GM18951 (cell line): ENCODE data around the gene SNRPE.

Experiments
- POLR2A ChIP-seq: IDR thresholded peaks from 4 replicates; pipeline ENCODE4 v1.6.1; 2011; ENCODE audit warnings: mild to moderate bottlenecking; ENCODE audit not compliant: insufficient read length, insufficient read depth; ENCODE audit errors: extremely low read depth
- in situ Hi-C: fragments of 300-500 bp; cut with MboI; formaldehyde crosslinking; loops from one replicate; pipeline ENCODE4 v1.12.0; 2022; ENCODE audit warnings: low sequenced_read_pairs, mixed read lengths, inconsistent platforms; ENCODE audit not compliant: unreplicated experiment

The SNRPE gene

DNA sequence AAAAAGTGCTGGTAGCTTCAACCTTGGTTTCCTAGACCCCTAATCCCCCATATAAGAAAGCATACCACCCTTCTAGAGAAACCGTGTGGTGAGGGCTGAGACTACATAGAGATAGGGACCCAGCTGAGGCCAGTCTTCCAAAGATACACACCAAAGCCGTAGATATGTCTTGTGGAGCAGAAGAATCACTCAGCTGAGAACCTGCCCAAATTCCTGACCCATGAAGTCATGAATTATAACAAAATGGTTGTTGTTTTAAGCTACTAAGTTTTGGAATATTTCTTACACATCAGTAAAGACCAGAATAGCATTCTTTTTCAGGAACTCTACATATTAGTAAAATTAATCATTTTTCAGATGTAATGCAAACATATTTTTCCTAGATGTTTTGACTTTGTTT is 3.3 kb upstream of the SNRPE start:
- in situ Hi-C loops: loop anchor here (25.0 kb wide), 1 partner anchor 504 kb away; the partner anchor contains the start of gene PLEKHA6
- no peak for TF ChIP-seq POLR2A

GRCh38 chr1:203858975-203859374 is 2.4 kb upstream of the SNRPE start:
- no peak for TF ChIP-seq POLR2A
- in situ Hi-C loops: loop anchor here (25.0 kb wide), 1 partner anchor 503 kb away; the partner anchor contains the start of gene PLEKHA6

DNA sequence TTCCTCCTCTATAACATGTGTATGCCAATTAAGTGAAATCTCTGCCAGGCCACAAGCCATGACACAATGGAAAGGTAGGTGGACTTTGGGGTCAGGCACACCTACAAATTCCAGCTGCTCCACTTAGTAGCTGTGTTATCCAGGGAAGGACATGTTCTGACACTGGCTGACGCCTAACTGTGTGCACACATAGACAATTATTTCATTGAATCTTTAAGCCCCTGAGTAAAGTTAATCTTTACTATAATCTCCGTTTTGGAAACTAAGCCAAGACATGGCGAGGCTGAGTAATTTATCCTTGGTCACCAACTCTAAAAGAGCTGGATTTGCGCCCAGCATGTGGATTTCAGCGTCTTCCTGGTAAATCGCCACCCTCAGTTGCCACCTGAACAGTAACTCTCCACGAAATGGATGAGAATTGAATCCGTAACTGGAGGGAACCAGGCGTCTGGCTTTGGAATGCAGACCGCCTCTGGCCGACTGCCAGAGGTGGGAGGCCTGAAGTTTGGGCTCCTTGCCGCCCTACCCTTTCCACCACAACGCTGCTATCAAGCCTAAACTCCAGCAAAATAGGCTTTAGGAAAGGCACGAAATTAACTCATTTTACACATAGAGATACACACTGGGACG is 888 bp upstream of the SNRPE start:
- no peak for TF ChIP-seq POLR2A
- in situ Hi-C loops: loop anchor here (5.0 to 25.0 kb wide), 2 partner anchors 267 to 502 kb away; partner anchors contain the start of gene PLEKHA6

GRCh38 chr1:203867802-203868201 is 6.4 kb downstream of the SNRPE start:
- in situ Hi-C loops: loop anchor here (25.0 kb wide), 1 partner anchor 494 kb away; the partner anchor contains the start of gene PLEKHA6
- TF ChIP-seq POLR2A: no peak

DNA sequence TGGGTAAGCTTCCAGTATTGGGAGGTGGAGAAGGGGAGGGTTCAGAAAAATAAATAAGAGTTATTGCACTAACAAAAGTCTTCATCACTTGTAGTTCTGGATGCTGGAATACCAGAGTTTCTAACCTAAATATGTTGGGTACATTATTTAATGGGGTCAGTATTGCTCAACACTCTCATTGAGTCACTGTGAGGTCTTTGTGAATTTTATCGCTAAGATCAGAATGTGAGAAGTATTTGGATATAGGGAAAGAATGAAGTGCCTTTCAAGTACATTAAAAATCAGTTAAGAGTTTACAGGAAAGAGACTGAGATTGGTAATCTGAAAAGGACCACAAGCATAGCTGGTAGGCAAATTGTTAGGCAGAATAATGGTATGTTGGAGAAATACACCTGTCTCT is 8.8 kb downstream of the SNRPE start:
- no peak for TF ChIP-seq POLR2A
- in situ Hi-C loops: loop anchor here (25.0 kb wide), 1 partner anchor 492 kb away; the partner anchor contains the start of gene PLEKHA6

- no peak for TF ChIP-seq POLR2A
- in situ Hi-C loops: loop anchor here (25.0 kb wide), 1 partner anchor 491 kb away; the partner anchor contains the start of gene PLEKHA6
These were observed 9.9 kb downstream of the SNRPE start for GRCh38 chr1:203871114-203871880.

- TF ChIP-seq POLR2A: no peak
- in situ Hi-C loops: loop anchor here (25.0 kb wide), 1 partner anchor 489 kb away; the partner anchor contains the start of gene PLEKHA6
These were observed 11.7 kb downstream of the SNRPE start for GRCh38 chr1:203873094-203873493.

- no peak for TF ChIP-seq POLR2A
- in situ Hi-C loops: no loop called here
These were observed 17.0 kb downstream of the SNRPE start for GRCh38 chr1:203878422-203878821.

GRCh38 chr1:203880606-203881005 is 19.2 kb downstream of the SNRPE start:
- in situ Hi-C loops: no loop called here
- TF ChIP-seq POLR2A: no peak

DNA sequence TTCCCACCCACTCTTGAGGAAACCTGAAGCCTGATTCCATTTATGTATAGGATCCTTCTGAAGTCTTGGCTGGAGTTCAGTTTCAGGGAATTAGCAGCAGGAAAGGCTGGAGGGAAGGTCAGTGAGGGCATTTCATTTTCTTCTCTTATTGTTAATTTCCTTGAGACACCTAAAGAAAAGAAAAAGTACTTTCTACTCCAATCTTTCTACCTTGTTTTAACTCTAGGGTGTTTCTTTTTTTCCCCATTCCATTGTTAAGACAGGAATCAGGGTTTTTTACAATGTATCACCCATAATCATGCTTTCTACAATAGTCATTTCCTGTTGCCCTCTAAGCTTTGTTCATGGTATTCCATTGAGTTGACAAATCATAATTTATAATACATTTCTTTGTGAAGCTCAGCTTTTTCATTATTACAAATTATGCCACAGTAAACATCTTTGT is 27.4 kb downstream of the SNRPE start:
- no peak for TF ChIP-seq POLR2A
- in situ Hi-C loops: no loop called here

DNA sequence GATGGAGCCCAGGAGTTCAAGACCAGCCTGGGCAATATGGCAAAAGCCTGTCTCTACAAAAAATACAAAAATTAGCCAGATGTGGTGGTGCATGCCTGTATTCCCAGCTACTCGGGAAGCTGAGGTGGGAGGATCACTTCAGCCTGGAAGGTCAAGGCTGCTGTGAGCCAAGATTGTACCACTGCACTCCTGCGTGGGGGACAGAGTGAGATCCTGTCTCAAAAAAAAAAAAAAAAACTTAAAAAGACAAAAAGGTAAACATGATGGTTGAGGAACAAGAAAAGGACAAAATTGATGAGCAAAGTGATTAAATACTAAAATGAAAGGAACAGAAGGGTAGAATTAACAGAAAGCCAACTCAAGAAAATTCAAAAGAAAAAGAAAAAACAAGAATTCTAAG is 30.6 kb downstream of the SNRPE start:
- in situ Hi-C loops: no loop called here
- TF ChIP-seq POLR2A: no peak

GRCh38 chr1:203898458-203899352 is 37.3 kb downstream of the SNRPE start:
- in situ Hi-C loops: no loop called here
- no peak for TF ChIP-seq POLR2A

- in situ Hi-C loops: no loop called here
- TF ChIP-seq POLR2A: no peak
These were observed 37.9 kb downstream of the SNRPE start for GRCh38 chr1:203899353-203899716.
